Spleen (tissue), 11 donors: Measurements from ENCODE around the gene FBXL13. TPM values are rescaled to one million over a fixed set of nuclear protein-coding genes. Genes with fewer than 3 reads are reported as not detected.

ENCODE experiments used
- DNase-seq: peaks from one replicate; pipeline ENCODE4 v3.0.0-alpha.2; 2020
- H3K27ac ChIP-seq, 8 donors: fragments of 200-600 bp; sonication (generic) in 7 of 8; 1 replicate in 4 of 8; 2 replicates in 4 of 8; pipeline versions ENCODE4 v1.5.0 to v1.8.0; 2016 to 2021; ENCODE audit warnings: inconsistent platforms in 4 of 8, mild to moderate bottlenecking in 4 of 8, moderate library complexity in 1 of 8
- H3K27me3 ChIP-seq, 7 donors: fragments of 200-600 bp; sonication (generic) in 6 of 7; replicated peaks in 1 of 7; 1 replicate in 4 of 7; 2 replicates in 3 of 7; pipeline versions ENCODE4 v1.5.0 to v1.8.0; 2016 to 2021; ENCODE audit warnings: inconsistent platforms in 3 of 7, mild to moderate bottlenecking in 1 of 7
- H3K36me3 ChIP-seq, 6 donors: fragments of 200-600 bp; sonication (generic) in 5 of 6; 1 replicate in 4 of 6; 2 replicates in 2 of 6; pipeline versions ENCODE4 v1.5.0 to v1.8.0; 2016 to 2021; ENCODE audit warnings: inconsistent platforms in 2 of 6
- H3K4me1 ChIP-seq, 6 donors: fragments of 200-600 bp; sonication (generic) in 5 of 6; 1 replicate in 3 of 6; 2 replicates in 3 of 6; pipeline versions ENCODE4 v1.5.0 to v1.8.0; 2016 to 2021; ENCODE audit warnings: inconsistent platforms in 3 of 6
- H3K4me3 ChIP-seq, 8 donors: fragments of 200-600 bp; sonication (generic) in 7 of 8; 1 replicate in 4 of 8; 2 replicates in 4 of 8; pipeline versions ENCODE4 v1.5.0 to v1.8.0; 2016 to 2021; ENCODE audit warnings: inconsistent platforms in 4 of 8, mild to moderate bottlenecking in 4 of 8, moderate library complexity in 2 of 8
- H3K9me3 ChIP-seq, 8 donors: fragments of 200-600 bp; sonication (generic) in 7 of 8; 1 replicate in 4 of 8; 2 replicates in 4 of 8; pipeline versions ENCODE4 v1.5.0 to v1.8.0; 2016 to 2021; ENCODE audit warnings: inconsistent platforms in 4 of 8
- CTCF ChIP-seq, 11 experiments: fragments of 200-600 bp in 7 of 11; fragments of 450-650 bp in 4 of 11; sonication (generic) in 4 of 11; IDR thresholded peaks in 8 of 11; conservative IDR thresholded peaks in 3 of 11; 1 replicate in 7 of 11; 2 replicates in 4 of 11; pipeline versions ENCODE4 v1.4.0 to v1.8.0; 2016 to 2021; ENCODE audit warnings: antibody characterized with exemption in 11 of 11, inconsistent platforms in 4 of 11, mild to moderate bottlenecking in 1 of 11
- POLR2A ChIP-seq, 3 donors: fragments of 450-650 bp; IDR thresholded peaks; one replicate each; pipeline ENCODE4 v1.5.1; 2017; ENCODE audit warnings: antibody characterized with exemption in 3 of 3, mild to moderate bottlenecking in 1 of 3
- POLR2AphosphoS5 ChIP-seq, 3 donors: sonication (generic); formaldehyde crosslinking; IDR thresholded peaks; one replicate each; pipeline ENCODE4 v1.5.1; 2017; ENCODE audit warnings: antibody characterized with exemption in 3 of 3
- whole genome bisulfite sequencing, 5 donors: extraction: QIAGEN DNeasy Blood & Tissue Kit in 3 of 5; methylation state at CpG; one replicate each; pipeline versions ENCODE4 v1.1.5 to v1.1.7; 2013 to 2018; 5-methylcytosine and 5-hydroxymethylcytosine counted together
- intact Hi-C: fragments of 100-400 bp; cut with DNase I; formaldehyde crosslinking; loops from one replicate; pipeline ENCODE4 v1.15.0; 2023; ENCODE audit warnings: low total_unique reads
- polyA plus RNA-seq, 3 donors: library from polyadenylated mRNA; stranded (reverse); fragments of 200-250 nt; gene quantifications; one replicate each; pipeline ENCODE4 v1.2.1, GENCODE V29; 2013
- total RNA-seq, 7 donors: library from RNA; depleted of rRNA in 3 of 7; stranded (reverse); fragments of >200 nt in 3 of 7; fragmentation: NEBNext Ultra II Directional in 4 of 7; extraction: Animal tissue kit (Norgen Biotek cat#: 25700) in 4 of 7; gene quantifications; one replicate each; pipeline versions ENCODE4 v1.1.0 to v1.2.1, GENCODE V29; 2016 to 2021
- donor health status: healthy with polysubstance abuse.
- donor health status: DM: no; HTN: no; CAD: no; lungs with moderate emphysema.
- donor health status: DM: no; HTN: no; CAD: no.
- donor health status: Bipolar disorder and iron deficiency.
- donor health status: healthy.
- donor health status: DM: no; HTN: no; CAD: no.
- donor health status: DM: yes; HTN: yes; CAD: no.

FBXL13 gene
- total and polyA plus RNA-seq, 10 donors = 0.09 to 6.6 (median 2.3) TPM

- intact Hi-C loops = no loop called here
- Histone ChIP-seq H3K9me3 (no peaks in the 10 kb centered on the region), H3K27ac (no peak overlapping the region), H3K4me3 (no peak overlapping the region), H3K4me1 (no peaks in the 10 kb centered on the region), H3K27me3 (no peaks in the 10 kb centered on the region), H3K36me3 (no peaks in the 10 kb centered on the region)
- TF ChIP-seq POLR2A (IDR thresholded peaks at IDR 0.05) = no peak
- no peak for TF ChIP-seq POLR2AphosphoS5 (IDR thresholded peaks at IDR 0.05)
- TF ChIP-seq CTCF (IDR thresholded peaks at IDR 0.05 in 8 of 11, conservative IDR thresholded peaks at IDR 0.05 in 3 of 11) = no peak
- DNase-seq = no peak
- 45 to 74% (median 61%) methylated on average over 2 of the region's 2 CpGs for WGBS, 5 donors
These were observed 147.2 kb downstream of the FBXL13 start for GRCh38 chr7:102927312-102927933.

DNA sequence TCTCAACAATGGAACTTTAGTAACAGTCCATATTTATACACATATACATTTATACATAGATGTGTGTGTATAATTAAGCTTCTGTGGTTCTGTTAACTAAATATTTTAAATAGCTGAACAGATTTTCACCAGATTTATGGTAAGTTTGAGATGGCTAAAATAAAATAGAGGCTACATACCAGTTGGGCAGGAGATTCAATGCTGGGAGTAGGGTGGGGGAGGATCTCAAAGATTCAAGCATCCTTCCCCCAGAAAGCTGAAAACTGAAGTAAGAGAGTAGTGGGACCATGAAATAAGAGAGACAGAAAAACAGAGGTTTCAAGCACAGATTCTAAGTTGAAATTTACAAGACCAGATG, 147.8 kb downstream of the FBXL13 start:
- Histone ChIP-seq H3K27me3 (no peaks in the 10 kb centered on the region), H3K4me3 (no peak overlapping the region), H3K36me3 (no peaks in the 10 kb centered on the region), H3K27ac (no peak overlapping the region), H3K9me3 (no peaks in the 10 kb centered on the region), H3K4me1 (no peaks in the 10 kb centered on the region)
- intact Hi-C loops = no loop called here
- TF ChIP-seq POLR2AphosphoS5 (IDR thresholded peaks at IDR 0.05) (no peak), POLR2A (IDR thresholded peaks at IDR 0.05) (no peak), CTCF (IDR thresholded peaks at IDR 0.05 in 8 of 11, conservative IDR thresholded peaks at IDR 0.05 in 3 of 11) (no peak)
- no peak for DNase-seq

DNA sequence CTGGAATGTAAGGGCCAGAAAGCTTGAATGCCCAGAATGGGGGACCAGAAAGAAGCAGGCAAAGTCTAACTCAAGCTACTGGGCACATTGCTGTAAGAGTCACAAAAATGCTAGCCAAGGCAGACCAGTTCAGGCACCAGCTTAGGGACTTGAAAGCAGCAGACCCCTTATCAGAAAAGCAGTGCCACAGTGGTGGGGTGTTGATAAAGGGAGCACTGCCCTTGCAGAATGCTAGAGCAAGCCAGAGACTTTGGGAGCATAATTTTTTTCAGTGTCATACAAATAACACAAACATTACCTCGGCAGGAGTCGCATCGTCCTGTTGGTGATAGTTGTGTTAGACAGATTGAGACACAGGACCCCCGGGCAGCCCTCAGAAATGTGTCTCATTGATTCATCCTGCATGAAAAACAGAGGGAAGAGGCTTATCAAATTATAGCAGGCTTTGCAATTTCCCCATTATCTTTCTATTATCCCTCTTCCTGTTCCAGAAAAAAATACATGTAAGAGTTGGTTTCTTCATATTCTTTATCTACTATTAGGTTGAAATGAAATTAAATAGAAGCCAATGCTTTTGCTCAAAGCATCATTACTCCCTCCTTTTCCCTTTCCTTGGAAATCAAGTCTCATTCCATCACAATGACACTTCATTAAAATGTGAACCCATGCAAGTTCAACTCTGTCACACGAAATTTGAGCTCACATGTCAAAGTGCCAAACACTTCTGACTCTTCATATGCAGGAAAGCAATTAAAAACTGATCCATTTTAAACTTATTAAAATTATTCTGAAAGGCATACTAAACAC, 148.4 kb downstream of the FBXL13 start:
- H3K9me3 ChIP-seq = no peaks in the 10 kb centered on the region
- H3K36me3 ChIP-seq = no peaks in the 10 kb centered on the region
- no peak overlapping the region for H3K27ac ChIP-seq
- no peak for DNase-seq
- 52 to 68% (median 59%) methylated on average over 5 of the region's 5 CpGs for WGBS, 5 donors
- H3K27me3 ChIP-seq = no peaks in the 10 kb centered on the region
- intact Hi-C loops = no loop called here
- TF ChIP-seq POLR2AphosphoS5 (IDR thresholded peaks at IDR 0.05) = no peak
- no peak for TF ChIP-seq POLR2A (IDR thresholded peaks at IDR 0.05)
- no peak overlapping the region for H3K4me3 ChIP-seq
- H3K4me1 ChIP-seq = no peaks in the 10 kb centered on the region

GRCh38 chr7:102918845-102919244, 155.8 kb downstream of the FBXL13 start:
- peaks cover 0 to under 1% (median 0%) of the 10 kb centered on the region in 6 donors for H3K4me1 ChIP-seq
- H3K9me3 ChIP-seq = no peaks in the 10 kb centered on the region
- DNase-seq = no peak
- no peaks in the 10 kb centered on the region for H3K27me3 ChIP-seq
- no peak for TF ChIP-seq CTCF (IDR thresholded peaks at IDR 0.05 in 8 of 11, conservative IDR thresholded peaks at IDR 0.05 in 3 of 11)
- no peak for TF ChIP-seq POLR2A (IDR thresholded peaks at IDR 0.05)
- intact Hi-C loops = no loop called here
- 37 to 77% (median 58%) methylated on average over 1 of the region's 1 CpG for WGBS, 5 donors
- H3K36me3 ChIP-seq = no peaks in the 10 kb centered on the region
- no peak overlapping the region for H3K4me3 ChIP-seq
- H3K27ac ChIP-seq = peak overlapping the region in 1 of 8 donors; percentile 11
